HCT116 (cell line): ENCODE results near the gene SALL3.

ENCODE experiments used
- EZH2 ChIP-seq: fragments of 200-600 bp; sonication (generic); IDR thresholded peaks from 2 replicates; pipeline ENCODE4 v1.6.1; 2017; ENCODE audit warnings: antibody characterized with exemption, mixed run types
- TF ChIP-seq, protein P1 (sequence below): IDR thresholded peaks from 2 replicates; pipeline ENCODE4 v1.6.1; 2012; ENCODE audit warnings: low read depth
- TF ChIP-seq, protein P2 (sequence below), 3 experiments: fragments of 200-600 bp in 1 of 3; sonication (generic) in 1 of 3; IDR thresholded peaks in 2 of 3; conservative IDR thresholded peaks in 1 of 3; 2 replicates each; pipeline ENCODE4 v1.5.1; 2012 to 2017; ENCODE audit warnings: low read depth in 2 of 3, low read length in 2 of 3, antibody characterized with exemption in 1 of 3, borderline replicate concordance in 1 of 3, control low read depth in 1 of 3, mild to moderate bottlenecking in 1 of 3, mixed read lengths in 1 of 3, mixed run types in 1 of 3, moderate library complexity in 1 of 3; ENCODE audit not compliant: insufficient read depth in 1 of 3

- TF ChIP-seq EZH2, result no peak
- TF ChIP-seq, protein P1, sequence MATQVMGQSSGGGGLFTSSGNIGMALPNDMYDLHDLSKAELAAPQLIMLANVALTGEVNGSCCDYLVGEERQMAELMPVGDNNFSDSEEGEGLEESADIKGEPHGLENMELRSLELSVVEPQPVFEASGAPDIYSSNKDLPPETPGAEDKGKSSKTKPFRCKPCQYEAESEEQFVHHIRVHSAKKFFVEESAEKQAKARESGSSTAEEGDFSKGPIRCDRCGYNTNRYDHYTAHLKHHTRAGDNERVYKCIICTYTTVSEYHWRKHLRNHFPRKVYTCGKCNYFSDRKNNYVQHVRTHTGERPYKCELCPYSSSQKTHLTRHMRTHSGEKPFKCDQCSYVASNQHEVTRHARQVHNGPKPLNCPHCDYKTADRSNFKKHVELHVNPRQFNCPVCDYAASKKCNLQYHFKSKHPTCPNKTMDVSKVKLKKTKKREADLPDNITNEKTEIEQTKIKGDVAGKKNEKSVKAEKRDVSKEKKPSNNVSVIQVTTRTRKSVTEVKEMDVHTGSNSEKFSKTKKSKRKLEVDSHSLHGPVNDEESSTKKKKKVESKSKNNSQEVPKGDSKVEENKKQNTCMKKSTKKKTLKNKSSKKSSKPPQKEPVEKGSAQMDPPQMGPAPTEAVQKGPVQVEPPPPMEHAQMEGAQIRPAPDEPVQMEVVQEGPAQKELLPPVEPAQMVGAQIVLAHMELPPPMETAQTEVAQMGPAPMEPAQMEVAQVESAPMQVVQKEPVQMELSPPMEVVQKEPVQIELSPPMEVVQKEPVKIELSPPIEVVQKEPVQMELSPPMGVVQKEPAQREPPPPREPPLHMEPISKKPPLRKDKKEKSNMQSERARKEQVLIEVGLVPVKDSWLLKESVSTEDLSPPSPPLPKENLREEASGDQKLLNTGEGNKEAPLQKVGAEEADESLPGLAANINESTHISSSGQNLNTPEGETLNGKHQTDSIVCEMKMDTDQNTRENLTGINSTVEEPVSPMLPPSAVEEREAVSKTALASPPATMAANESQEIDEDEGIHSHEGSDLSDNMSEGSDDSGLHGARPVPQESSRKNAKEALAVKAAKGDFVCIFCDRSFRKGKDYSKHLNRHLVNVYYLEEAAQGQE, result no peak
- TF ChIP-seq, protein P2, sequence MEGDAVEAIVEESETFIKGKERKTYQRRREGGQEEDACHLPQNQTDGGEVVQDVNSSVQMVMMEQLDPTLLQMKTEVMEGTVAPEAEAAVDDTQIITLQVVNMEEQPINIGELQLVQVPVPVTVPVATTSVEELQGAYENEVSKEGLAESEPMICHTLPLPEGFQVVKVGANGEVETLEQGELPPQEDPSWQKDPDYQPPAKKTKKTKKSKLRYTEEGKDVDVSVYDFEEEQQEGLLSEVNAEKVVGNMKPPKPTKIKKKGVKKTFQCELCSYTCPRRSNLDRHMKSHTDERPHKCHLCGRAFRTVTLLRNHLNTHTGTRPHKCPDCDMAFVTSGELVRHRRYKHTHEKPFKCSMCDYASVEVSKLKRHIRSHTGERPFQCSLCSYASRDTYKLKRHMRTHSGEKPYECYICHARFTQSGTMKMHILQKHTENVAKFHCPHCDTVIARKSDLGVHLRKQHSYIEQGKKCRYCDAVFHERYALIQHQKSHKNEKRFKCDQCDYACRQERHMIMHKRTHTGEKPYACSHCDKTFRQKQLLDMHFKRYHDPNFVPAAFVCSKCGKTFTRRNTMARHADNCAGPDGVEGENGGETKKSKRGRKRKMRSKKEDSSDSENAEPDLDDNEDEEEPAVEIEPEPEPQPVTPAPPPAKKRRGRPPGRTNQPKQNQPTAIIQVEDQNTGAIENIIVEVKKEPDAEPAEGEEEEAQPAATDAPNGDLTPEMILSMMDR (IDR thresholded peaks at IDR 0.05 in 2 of 3, conservative IDR thresholded peaks at IDR 0.05 in 1 of 3; ENCODE audit: borderline replicate concordance in 1 of 3, insufficient read depth in 1 of 3, low read depth in 2 of 3, low read length in 2 of 3), result no peak
Measured at GRCh38 chr18:78971511-78972245, 7.9 kb upstream of the SALL3 start.
